ENCODE results near the gene SLC35F1.

- TF ChIP-seq, protein P1, sequence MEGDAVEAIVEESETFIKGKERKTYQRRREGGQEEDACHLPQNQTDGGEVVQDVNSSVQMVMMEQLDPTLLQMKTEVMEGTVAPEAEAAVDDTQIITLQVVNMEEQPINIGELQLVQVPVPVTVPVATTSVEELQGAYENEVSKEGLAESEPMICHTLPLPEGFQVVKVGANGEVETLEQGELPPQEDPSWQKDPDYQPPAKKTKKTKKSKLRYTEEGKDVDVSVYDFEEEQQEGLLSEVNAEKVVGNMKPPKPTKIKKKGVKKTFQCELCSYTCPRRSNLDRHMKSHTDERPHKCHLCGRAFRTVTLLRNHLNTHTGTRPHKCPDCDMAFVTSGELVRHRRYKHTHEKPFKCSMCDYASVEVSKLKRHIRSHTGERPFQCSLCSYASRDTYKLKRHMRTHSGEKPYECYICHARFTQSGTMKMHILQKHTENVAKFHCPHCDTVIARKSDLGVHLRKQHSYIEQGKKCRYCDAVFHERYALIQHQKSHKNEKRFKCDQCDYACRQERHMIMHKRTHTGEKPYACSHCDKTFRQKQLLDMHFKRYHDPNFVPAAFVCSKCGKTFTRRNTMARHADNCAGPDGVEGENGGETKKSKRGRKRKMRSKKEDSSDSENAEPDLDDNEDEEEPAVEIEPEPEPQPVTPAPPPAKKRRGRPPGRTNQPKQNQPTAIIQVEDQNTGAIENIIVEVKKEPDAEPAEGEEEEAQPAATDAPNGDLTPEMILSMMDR (IDR thresholded peaks at IDR 0.05; ENCODE audit: insufficient read depth, low read length) = no peak
- TF ChIP-seq, protein P2, sequence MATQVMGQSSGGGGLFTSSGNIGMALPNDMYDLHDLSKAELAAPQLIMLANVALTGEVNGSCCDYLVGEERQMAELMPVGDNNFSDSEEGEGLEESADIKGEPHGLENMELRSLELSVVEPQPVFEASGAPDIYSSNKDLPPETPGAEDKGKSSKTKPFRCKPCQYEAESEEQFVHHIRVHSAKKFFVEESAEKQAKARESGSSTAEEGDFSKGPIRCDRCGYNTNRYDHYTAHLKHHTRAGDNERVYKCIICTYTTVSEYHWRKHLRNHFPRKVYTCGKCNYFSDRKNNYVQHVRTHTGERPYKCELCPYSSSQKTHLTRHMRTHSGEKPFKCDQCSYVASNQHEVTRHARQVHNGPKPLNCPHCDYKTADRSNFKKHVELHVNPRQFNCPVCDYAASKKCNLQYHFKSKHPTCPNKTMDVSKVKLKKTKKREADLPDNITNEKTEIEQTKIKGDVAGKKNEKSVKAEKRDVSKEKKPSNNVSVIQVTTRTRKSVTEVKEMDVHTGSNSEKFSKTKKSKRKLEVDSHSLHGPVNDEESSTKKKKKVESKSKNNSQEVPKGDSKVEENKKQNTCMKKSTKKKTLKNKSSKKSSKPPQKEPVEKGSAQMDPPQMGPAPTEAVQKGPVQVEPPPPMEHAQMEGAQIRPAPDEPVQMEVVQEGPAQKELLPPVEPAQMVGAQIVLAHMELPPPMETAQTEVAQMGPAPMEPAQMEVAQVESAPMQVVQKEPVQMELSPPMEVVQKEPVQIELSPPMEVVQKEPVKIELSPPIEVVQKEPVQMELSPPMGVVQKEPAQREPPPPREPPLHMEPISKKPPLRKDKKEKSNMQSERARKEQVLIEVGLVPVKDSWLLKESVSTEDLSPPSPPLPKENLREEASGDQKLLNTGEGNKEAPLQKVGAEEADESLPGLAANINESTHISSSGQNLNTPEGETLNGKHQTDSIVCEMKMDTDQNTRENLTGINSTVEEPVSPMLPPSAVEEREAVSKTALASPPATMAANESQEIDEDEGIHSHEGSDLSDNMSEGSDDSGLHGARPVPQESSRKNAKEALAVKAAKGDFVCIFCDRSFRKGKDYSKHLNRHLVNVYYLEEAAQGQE (IDR thresholded peaks at IDR 0.05; ENCODE audit: insufficient replicate concordance, low read depth) = no peak
- TF ChIP-seq POLR2AphosphoS5 (IDR thresholded peaks at IDR 0.05; ENCODE audit: low read depth) = no peak
Observed at GRCh38 chr6:117918454-117918853, 11.4 kb downstream of the SLC35F1 start.

Measured in HL-60 (cell line).